ENCODE measurements around the gene TMEM94.
A peak's percentile ranks its signal among the peaks of the same experiment; 100 is the strongest.

TMEM94 gene

GRCh38 chr17:75457047-75457654 lies 716 bp downstream of the TMEM94 start:
- H3K36me3 ChIP-seq (ENCODE audit: control insufficient read depth, insufficient read depth, low read length) = no peaks in the 10 kb centered on the region
- peaks cover 15% of the 10 kb centered on the region for H3K79me2 ChIP-seq
- no peaks in the 10 kb centered on the region for H3K9me3 ChIP-seq (ENCODE audit: control insufficient read depth, low read length)
- peak overlapping the region; percentile 78 for H3K27ac ChIP-seq
- H3K4me2 ChIP-seq (ENCODE audit: low read length) = peak overlapping the region; percentile 91
- peak overlapping the region; percentile 87 for H2AFZ ChIP-seq
- peak overlapping the region; percentile 91 for H3K4me3 ChIP-seq (ENCODE audit: low read depth, low read length)
- no peaks in the 10 kb centered on the region for H3K27me3 ChIP-seq (ENCODE audit: control insufficient read depth, insufficient read depth, low read length)
- peak overlapping the region; percentile 98 for H3K9ac ChIP-seq
- peaks cover 5% of the 10 kb centered on the region for H3K4me1 ChIP-seq
- no peak for TF ChIP-seq CTCF (IDR thresholded peaks at IDR 0.05)

- Histone ChIP-seq H3K9me3 (ENCODE audit: control insufficient read depth, low read length) (no peaks in the 10 kb centered on the region), H3K9ac (no peak overlapping the region), H3K27ac (no peak overlapping the region), H3K79me2 (peaks cover 19% of the 10 kb centered on the region), H3K4me2 (ENCODE audit: low read length) (no peak overlapping the region), H3K36me3 (ENCODE audit: control insufficient read depth, insufficient read depth, low read length) (no peaks in the 10 kb centered on the region), H3K27me3 (ENCODE audit: control insufficient read depth, insufficient read depth, low read length) (no peaks in the 10 kb centered on the region), H3K4me1 (peaks cover 5% of the 10 kb centered on the region), H3K4me3 (ENCODE audit: low read depth, low read length) (no peak overlapping the region), H2AFZ (no peak overlapping the region)
- no peak for TF ChIP-seq CTCF (IDR thresholded peaks at IDR 0.05)
These were observed 2.8 kb downstream of the TMEM94 start for GRCh38 chr17:75459246-75459589.

DNA sequence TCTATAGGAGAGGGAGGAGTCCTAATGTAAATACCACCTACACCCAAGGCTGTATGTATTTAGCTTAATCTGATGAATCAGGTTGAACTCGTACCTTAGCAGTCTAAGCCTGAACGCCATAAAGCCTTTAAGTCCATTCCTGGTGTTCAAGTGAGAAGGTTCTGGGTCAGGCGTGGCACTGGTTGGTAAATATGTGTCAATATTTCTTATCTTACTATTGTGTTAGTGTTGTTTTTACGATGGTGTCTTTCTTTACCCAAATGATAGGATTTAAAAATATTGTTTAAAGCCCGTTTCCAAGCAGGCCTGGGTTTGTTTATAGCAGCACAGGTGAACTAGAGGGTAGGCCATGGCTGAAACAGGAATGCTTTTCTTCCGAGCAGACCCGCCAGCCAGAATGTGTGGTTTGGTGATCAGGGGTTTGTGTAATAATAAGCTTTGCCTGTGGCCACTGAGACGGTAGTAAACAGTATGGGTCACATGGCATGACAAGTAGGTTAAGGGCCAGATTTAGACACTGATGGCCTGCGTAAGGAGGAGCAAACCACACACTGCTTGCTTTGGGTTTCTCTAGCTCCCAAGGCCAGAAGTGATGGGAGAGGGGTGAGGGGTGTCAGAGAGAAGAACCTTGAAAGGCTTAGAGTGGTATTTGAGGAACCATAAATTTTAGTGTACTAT lies 3.3 kb downstream of the TMEM94 start:
- peak overlapping the region; percentile 2 for H3K4me3 ChIP-seq (ENCODE audit: low read depth, low read length)
- no peak overlapping the region for H3K27ac ChIP-seq
- H3K4me1 ChIP-seq = peaks cover 5% of the 10 kb centered on the region
- H3K9me3 ChIP-seq (ENCODE audit: control insufficient read depth, low read length) = no peaks in the 10 kb centered on the region
- no peak for TF ChIP-seq CTCF (IDR thresholded peaks at IDR 0.05)
- no peak overlapping the region for H3K4me2 ChIP-seq (ENCODE audit: low read length)
- peaks cover 21% of the 10 kb centered on the region for H3K79me2 ChIP-seq
- H3K9ac ChIP-seq = no peak overlapping the region
- no peaks in the 10 kb centered on the region for H3K36me3 ChIP-seq (ENCODE audit: control insufficient read depth, insufficient read depth, low read length)
- no peak overlapping the region for H2AFZ ChIP-seq
- no peaks in the 10 kb centered on the region for H3K27me3 ChIP-seq (ENCODE audit: control insufficient read depth, insufficient read depth, low read length)

- Histone ChIP-seq H3K4me2 (ENCODE audit: low read length) (no peak overlapping the region), H3K9me3 (ENCODE audit: control insufficient read depth, low read length) (no peaks in the 10 kb centered on the region), H3K79me2 (peaks cover 25% of the 10 kb centered on the region), H3K4me1 (peaks cover 5% of the 10 kb centered on the region), H3K36me3 (ENCODE audit: control insufficient read depth, insufficient read depth, low read length) (no peaks in the 10 kb centered on the region), H3K27me3 (ENCODE audit: control insufficient read depth, insufficient read depth, low read length) (no peaks in the 10 kb centered on the region), H3K9ac (no peak overlapping the region), H2AFZ (no peak overlapping the region), H3K27ac (no peak overlapping the region), H3K4me3 (ENCODE audit: low read depth, low read length) (no peak overlapping the region)
- TF ChIP-seq CTCF (IDR thresholded peaks at IDR 0.05) = no peak
These were observed 3.9 kb downstream of the TMEM94 start for GRCh38 chr17:75460295-75460694.

GRCh38 chr17:75463603-75464002 lies 7.2 kb downstream of the TMEM94 start:
- no peak overlapping the region for H3K4me2 ChIP-seq (ENCODE audit: low read length)
- no peak overlapping the region for H3K27ac ChIP-seq
- H3K9me3 ChIP-seq (ENCODE audit: control insufficient read depth, low read length) = no peaks in the 10 kb centered on the region
- no peaks in the 10 kb centered on the region for H3K27me3 ChIP-seq (ENCODE audit: control insufficient read depth, insufficient read depth, low read length)
- TF ChIP-seq CTCF (IDR thresholded peaks at IDR 0.05) = no peak
- H2AFZ ChIP-seq = no peak overlapping the region
- no peaks in the 10 kb centered on the region for H3K4me1 ChIP-seq
- no peak overlapping the region for H3K4me3 ChIP-seq (ENCODE audit: low read depth, low read length)
- H3K79me2 ChIP-seq = peaks cover 26% of the 10 kb centered on the region
- H3K36me3 ChIP-seq (ENCODE audit: control insufficient read depth, insufficient read depth, low read length) = no peaks in the 10 kb centered on the region
- no peak overlapping the region for H3K9ac ChIP-seq
